Stimulated activated memory B cell treated with anti-CD40 and anti-IgM and Interleukin-4, amounts not matched to agents 10 μg/mL and 1 μg/mL and 100 μg/mL, for 72 hours (primary cell): ENCODE measurements around the gene MRPS31.
A peak's percentile ranks its signal among the peaks of the same experiment; 100 is the strongest.
"Not testable (repeated sequence)": the region's sequence is repeated elsewhere in the genome, so short reads cannot be mapped to it uniquely, and the experiment has no call there.

Experiments
- ATAC-seq: fragments of 150-1000 bp; cut with Tn5 transposase; 2 replicates; pipeline ENCODE4 v1.10.0; 2021
- H3K27ac Mint-ChIP-seq: one replicate; pipeline ENCODE4 v1.8.0; 2022; ENCODE audit warnings: mild to moderate bottlenecking, mixed read lengths
- H3K27me3 Mint-ChIP-seq: one replicate; pipeline ENCODE4 v1.8.0; 2022; ENCODE audit warnings: mixed read lengths
- H3K36me3 Mint-ChIP-seq: one replicate; pipeline ENCODE4 v1.8.0; 2022; ENCODE audit warnings: mixed read lengths
- H3K4me1 Mint-ChIP-seq: one replicate; pipeline ENCODE4 v1.8.0; 2022; ENCODE audit warnings: mixed read lengths
- H3K4me3 Mint-ChIP-seq: one replicate; pipeline ENCODE4 v1.8.0; 2022; ENCODE audit warnings: mild to moderate bottlenecking, moderate library complexity, mixed read lengths
- H3K9me3 Mint-ChIP-seq: one replicate; pipeline ENCODE4 v1.8.0; 2022; ENCODE audit warnings: mixed read lengths

MRPS31 gene

DNA sequence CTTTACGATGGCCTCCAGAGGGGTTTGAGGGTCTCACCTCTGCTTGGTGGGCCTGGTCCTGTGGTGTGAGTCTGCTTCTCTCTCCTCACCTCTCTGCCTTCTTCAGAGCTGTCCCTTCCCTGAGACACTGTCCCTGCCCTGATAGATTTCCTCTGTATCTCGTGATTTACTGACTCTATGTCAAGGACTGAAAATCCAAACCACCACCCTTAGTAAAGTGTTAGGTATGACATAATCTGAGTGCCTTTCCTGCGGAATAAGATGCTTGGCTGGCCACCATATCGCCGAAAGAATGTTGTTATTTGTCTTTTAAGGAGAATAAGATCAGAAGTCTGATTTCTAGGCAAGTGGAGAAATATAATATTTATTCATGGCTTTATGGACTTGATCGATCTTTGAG lies 25.7 kb upstream of the MRPS31 start:
- no peak overlapping the region for H3K27ac Mint-ChIP-seq
- H3K4me1 Mint-ChIP-seq, result peaks cover 9% of the 10 kb centered on the region
- peaks cover 12% of the 10 kb centered on the region for H3K36me3 Mint-ChIP-seq
- H3K27me3 Mint-ChIP-seq, result no peaks in the 10 kb centered on the region
- no peaks in the 10 kb centered on the region for H3K9me3 Mint-ChIP-seq
- ATAC-seq, result no peak
- no peak overlapping the region for H3K4me3 Mint-ChIP-seq

DNA sequence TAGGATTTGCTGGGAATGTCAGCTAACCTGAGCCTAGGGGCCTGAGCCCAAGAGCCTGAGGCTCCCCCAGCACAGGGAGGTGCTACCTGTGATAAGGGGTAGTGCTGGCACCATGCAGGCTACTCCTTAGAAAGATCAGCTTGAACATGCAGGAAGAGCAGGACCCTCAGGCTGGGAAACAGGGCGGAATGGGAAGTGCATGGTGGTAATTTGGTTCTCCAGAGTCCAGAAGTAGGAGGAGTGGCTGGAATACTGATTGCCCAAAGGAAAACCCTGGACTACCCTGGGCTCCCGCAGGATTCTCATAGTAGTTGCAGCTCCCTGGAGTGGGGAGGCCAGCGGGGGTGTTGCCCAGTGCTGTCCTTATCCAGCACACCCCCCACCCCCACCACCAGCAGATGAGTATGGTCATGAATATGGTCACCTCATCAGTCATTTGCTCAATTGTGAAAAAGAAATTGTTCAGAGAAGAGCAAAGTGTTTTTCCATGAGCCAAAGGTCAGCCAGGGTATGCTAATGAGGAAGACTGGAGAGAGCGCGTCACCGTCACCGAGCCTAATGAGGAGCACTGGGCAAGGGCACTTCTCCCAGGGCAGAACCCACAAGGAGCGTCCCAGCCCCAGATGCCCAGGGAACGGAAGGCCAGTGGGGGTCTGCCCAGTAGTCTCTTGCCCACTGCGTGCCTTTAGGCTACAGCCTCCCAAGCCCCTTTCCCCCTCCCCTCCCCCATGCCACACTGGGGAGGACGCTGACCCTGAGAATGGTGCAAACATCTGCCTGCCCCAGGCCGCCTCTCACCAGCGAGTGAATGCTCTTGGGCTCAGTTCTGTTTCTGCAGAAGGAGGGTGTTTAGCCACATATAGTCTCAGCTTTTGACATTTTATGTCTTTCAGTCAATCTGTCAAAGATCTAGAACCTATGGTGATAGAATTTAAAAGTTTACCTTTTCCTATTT lies 23.7 kb upstream of the MRPS31 start:
- Mint-ChIP-seq H3K27me3 (no peaks in the 10 kb centered on the region), H3K36me3 (peaks cover 6% of the 10 kb centered on the region), H3K4me3 (no peak overlapping the region), H3K9me3 (no peaks in the 10 kb centered on the region), H3K27ac (no peak overlapping the region), H3K4me1 (peaks cover 9% of the 10 kb centered on the region)
- ATAC-seq, result no peak

DNA sequence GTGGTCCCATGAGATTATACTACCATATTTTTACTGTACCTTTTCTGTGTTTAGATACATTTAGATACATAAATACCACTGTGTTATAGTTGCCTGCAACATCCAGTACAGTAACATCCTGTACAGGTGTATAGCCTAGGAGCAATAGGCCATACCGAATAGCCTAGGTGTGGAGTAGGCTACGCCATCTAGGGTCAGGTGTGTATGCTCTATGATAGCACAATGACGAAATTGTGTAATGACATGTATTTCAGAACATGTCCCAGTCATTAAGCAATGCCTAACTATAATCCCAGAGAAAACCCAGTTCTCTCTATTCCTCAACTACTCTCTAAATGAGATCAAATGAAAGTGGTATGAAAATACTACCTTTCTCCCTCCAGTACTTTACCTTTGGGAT lies 22.3 kb upstream of the MRPS31 start:
- H3K9me3 Mint-ChIP-seq, result no peaks in the 10 kb centered on the region
- no peaks in the 10 kb centered on the region for H3K36me3 Mint-ChIP-seq
- H3K27me3 Mint-ChIP-seq, result no peaks in the 10 kb centered on the region
- H3K4me1 Mint-ChIP-seq, result peaks cover 9% of the 10 kb centered on the region
- no peak overlapping the region for H3K27ac Mint-ChIP-seq
- H3K4me3 Mint-ChIP-seq, result no peak overlapping the region
- no peak for ATAC-seq

- no peak overlapping the region for H3K4me3 Mint-ChIP-seq
- H3K27ac Mint-ChIP-seq, result no peak overlapping the region
Observed at GRCh38 chr13:40792284-40793051, 21.5 kb upstream of the MRPS31 start.

GRCh38 chr13:40790154-40790616 lies 19.2 kb upstream of the MRPS31 start:
- H3K4me1 Mint-ChIP-seq, result peaks cover 16% of the 10 kb centered on the region
- no peak for ATAC-seq
- H3K4me3 Mint-ChIP-seq, result peak overlapping the region; percentile 77
- no peaks in the 10 kb centered on the region for H3K36me3 Mint-ChIP-seq
- peak overlapping the region; percentile 40 for H3K27ac Mint-ChIP-seq
- H3K9me3 Mint-ChIP-seq, result no peaks in the 10 kb centered on the region
- no peaks in the 10 kb centered on the region for H3K27me3 Mint-ChIP-seq

More at GRCh38 chr13:40792284-40793051, 21.5 kb upstream of the MRPS31 start:
- Mint-ChIP-seq H3K9me3 (no peaks in the 10 kb centered on the region), H3K36me3 (no peaks in the 10 kb centered on the region), H3K4me1 (peaks cover 9% of the 10 kb centered on the region), H3K27me3 (no peaks in the 10 kb centered on the region)
- no peak for ATAC-seq

- Mint-ChIP-seq H3K27ac (peak within 1 kb of the TSS; percentile 40), H3K9me3 (no peaks in the 10 kb centered on the region), H3K27me3 (no peaks in the 10 kb centered on the region), H3K36me3 (no peaks in the 10 kb centered on the region), H3K4me3 (peak within 1 kb of the TSS; percentile 77), H3K4me1 (peaks cover 16% of the 10 kb centered on the region)
- peak; percentile 96 for ATAC-seq
Observed at GRCh38 chr13:40789275-40790153, 18.5 kb upstream of the MRPS31 start, which contains the start of gene SLC25A15. Gene SLC25A15 (plus strand): TSS chr13:40789611. CDS start chr13:40793227, 3,616 bp downstream.

- not testable (repeated sequence) for H3K27me3 Mint-ChIP-seq, H3K9me3 Mint-ChIP-seq, H3K27ac Mint-ChIP-seq, H3K36me3 Mint-ChIP-seq, ATAC-seq
- Mint-ChIP-seq H3K4me1 (peaks cover 16% of the 10 kb centered on the region), H3K4me3 (peak overlapping the region; percentile 77)
Observed at GRCh38 chr13:40788540-40789274, 17.7 kb upstream of the MRPS31 start.

GRCh38 chr13:40787062-40787461 lies 16.1 kb upstream of the MRPS31 start:
- Mint-ChIP-seq H3K27ac (no peak overlapping the region), H3K4me3 (no peak overlapping the region)

DNA sequence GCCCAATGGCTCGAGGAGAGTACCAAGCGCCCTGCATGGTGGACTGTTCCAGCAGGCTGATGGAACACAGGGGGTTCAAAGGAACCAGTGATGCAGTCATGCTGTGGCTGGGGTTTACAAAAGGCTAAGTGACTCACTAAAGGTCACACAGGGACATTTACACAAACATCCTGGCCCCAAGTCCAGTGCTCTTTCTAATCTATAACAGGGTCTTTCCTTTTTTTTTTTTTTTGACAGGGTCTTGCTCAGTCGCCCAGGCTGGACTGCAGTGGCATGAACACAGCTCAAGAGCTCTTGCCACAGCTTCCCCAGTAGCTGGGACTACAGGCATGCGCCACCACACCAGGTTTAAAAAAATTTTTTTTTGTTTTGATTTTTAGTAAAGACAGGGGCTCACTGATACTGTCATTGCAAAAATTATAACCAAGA lies 15.6 kb upstream of the MRPS31 start:
- H3K9me3 Mint-ChIP-seq, result no peaks in the 10 kb centered on the region
- H3K4me3 Mint-ChIP-seq, result no peak overlapping the region
- H3K27me3 Mint-ChIP-seq, result no peaks in the 10 kb centered on the region
- H3K27ac Mint-ChIP-seq, result no peak overlapping the region
- peaks cover 12% of the 10 kb centered on the region for H3K4me1 Mint-ChIP-seq
- no peak for ATAC-seq
- H3K36me3 Mint-ChIP-seq, result no peaks in the 10 kb centered on the region

More at GRCh38 chr13:40787062-40787461, 16.1 kb upstream of the MRPS31 start:
- Mint-ChIP-seq H3K36me3 (no peaks in the 10 kb centered on the region), H3K9me3 (no peaks in the 10 kb centered on the region), H3K4me1 (peaks cover 11% of the 10 kb centered on the region), H3K27me3 (no peaks in the 10 kb centered on the region)
- ATAC-seq, result no peak

- H3K27ac Mint-ChIP-seq, result no peak overlapping the region
- no peak for ATAC-seq
- H3K27me3 Mint-ChIP-seq, result no peaks in the 10 kb centered on the region
- no peaks in the 10 kb centered on the region for H3K9me3 Mint-ChIP-seq
- peaks cover 15% of the 10 kb centered on the region for H3K4me1 Mint-ChIP-seq
- H3K4me3 Mint-ChIP-seq, result no peak overlapping the region
- H3K36me3 Mint-ChIP-seq, result no peaks in the 10 kb centered on the region
Observed at GRCh38 chr13:40784540-40784939, 13.6 kb upstream of the MRPS31 start.

DNA sequence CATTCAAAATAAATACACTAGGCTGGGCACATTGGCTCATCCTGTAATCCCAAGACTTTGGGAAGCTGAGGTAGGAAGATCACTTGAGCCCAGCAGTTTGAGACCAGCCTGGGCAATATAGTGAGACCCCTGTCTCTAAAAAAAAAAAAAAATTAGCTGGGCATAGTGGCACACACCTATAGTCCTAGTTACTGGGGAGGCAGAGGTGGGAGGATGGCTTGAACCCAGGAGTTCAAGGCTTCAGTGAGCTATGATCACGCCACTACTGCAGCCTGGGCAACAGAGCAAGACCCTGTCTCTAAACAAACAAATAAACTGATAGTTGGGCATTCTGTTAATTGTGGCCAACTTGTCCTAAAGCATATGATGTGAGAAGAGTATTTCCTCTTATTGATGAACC lies 12.0 kb upstream of the MRPS31 start:
- not testable (repeated sequence) for H3K27ac Mint-ChIP-seq, H3K4me3 Mint-ChIP-seq, ATAC-seq, H3K36me3 Mint-ChIP-seq, H3K9me3 Mint-ChIP-seq, H3K27me3 Mint-ChIP-seq
- peaks cover 16% of the 10 kb centered on the region for H3K4me1 Mint-ChIP-seq

DNA sequence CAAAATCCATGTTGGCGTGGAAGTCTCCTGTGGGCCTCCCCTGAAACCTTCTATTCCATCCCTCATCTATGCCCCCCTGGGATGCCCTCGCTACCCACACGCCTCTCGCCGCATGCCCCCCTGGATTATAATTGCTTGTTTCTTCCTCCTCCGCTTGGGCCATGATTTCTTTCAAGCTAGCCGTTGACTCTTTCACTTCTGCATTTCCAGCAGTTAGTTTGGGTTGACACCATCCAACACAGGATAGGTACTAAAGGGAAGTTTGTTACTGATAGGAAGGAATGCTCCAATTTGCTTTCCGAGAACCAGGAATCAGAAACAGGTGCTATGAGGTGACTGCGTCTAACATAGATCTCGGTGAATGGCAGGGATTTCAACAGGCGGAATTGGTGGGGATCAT lies 10.7 kb upstream of the MRPS31 start:
- H3K4me3 Mint-ChIP-seq, result peak overlapping the region; percentile 5

GRCh38 chr13:40780822-40781401 lies 9.9 kb upstream of the MRPS31 start:
- H3K27me3 Mint-ChIP-seq, result no peaks in the 10 kb centered on the region
- no peaks in the 10 kb centered on the region for H3K36me3 Mint-ChIP-seq
- H3K27ac Mint-ChIP-seq, result no peak overlapping the region
- H3K4me3 Mint-ChIP-seq, result no peak overlapping the region
- H3K4me1 Mint-ChIP-seq, result peaks cover 29% of the 10 kb centered on the region
- H3K9me3 Mint-ChIP-seq, result no peaks in the 10 kb centered on the region
- no peak for ATAC-seq

More for the DNA sequence above, 10.7 kb upstream of the MRPS31 start:
- no peak for ATAC-seq
- H3K27ac Mint-ChIP-seq, result peak overlapping the region; percentile 17
- H3K27me3 Mint-ChIP-seq, result no peaks in the 10 kb centered on the region
- H3K4me1 Mint-ChIP-seq, result peaks cover 29% of the 10 kb centered on the region
- H3K9me3 Mint-ChIP-seq, result no peaks in the 10 kb centered on the region
- no peaks in the 10 kb centered on the region for H3K36me3 Mint-ChIP-seq

- Mint-ChIP-seq H3K9me3 (no peaks in the 10 kb centered on the region), H3K4me1 (peaks cover 29% of the 10 kb centered on the region), H3K27ac (no peak overlapping the region), H3K27me3 (no peaks in the 10 kb centered on the region), H3K4me3 (no peak overlapping the region), H3K36me3 (no peaks in the 10 kb centered on the region)
- ATAC-seq, result no peak
Observed at GRCh38 chr13:40779796-40780285, 8.9 kb upstream of the MRPS31 start.
